ENCODE data around the gene SIPA1.

Gene SIPA1

GRCh38 chr11:65599216-65599954 lies 38.5 kb upstream of the SIPA1 start:
- Mint-ChIP-seq H3K9me3 (ENCODE audit: low read depth) (no peaks in the 10 kb centered on the region), H3K4me1 (ENCODE audit: low read depth) (peaks cover 8% of the 10 kb centered on the region), H3K36me3 (peaks cover 4% of the 10 kb centered on the region), H3K27ac (no peak overlapping the region), H3K27me3 (no peaks in the 10 kb centered on the region), H3K4me3 (no peak overlapping the region)

- no peak overlapping the region for H3K4me3 Mint-ChIP-seq
- H3K4me1 Mint-ChIP-seq (ENCODE audit: low read depth) = peaks cover 6% of the 10 kb centered on the region
- H3K27ac Mint-ChIP-seq = no peak overlapping the region
- no peaks in the 10 kb centered on the region for H3K9me3 Mint-ChIP-seq (ENCODE audit: low read depth)
- H3K27me3 Mint-ChIP-seq = no peaks in the 10 kb centered on the region
- H3K36me3 Mint-ChIP-seq = peaks cover 4% of the 10 kb centered on the region
Observed at GRCh38 chr11:65599955-65600246, 38.0 kb upstream of the SIPA1 start.

DNA sequence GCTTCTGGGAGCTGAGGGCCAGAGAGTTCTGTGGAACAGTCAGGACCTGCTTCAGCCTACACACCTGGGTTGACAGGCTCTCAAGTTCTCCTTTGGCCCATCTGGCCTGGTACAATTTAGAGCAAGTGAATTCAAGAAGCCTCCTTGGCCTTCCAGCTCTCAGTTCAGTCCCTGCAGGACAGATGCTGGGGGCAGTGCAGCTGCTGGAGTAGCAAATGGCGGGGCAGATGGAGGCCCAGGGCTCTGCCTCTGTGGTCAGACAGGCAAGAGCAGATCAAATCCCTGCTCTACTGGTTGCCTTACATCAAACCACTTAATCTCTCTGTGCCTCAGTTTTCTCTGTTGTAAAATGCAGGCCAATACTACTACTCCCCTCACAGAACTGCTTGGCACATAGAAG lies 33.6 kb upstream of the SIPA1 start:
- H3K9me3 Mint-ChIP-seq (ENCODE audit: low read depth) = no peaks in the 10 kb centered on the region
- H3K4me1 Mint-ChIP-seq (ENCODE audit: low read depth) = peaks cover 6% of the 10 kb centered on the region
- H3K27me3 Mint-ChIP-seq = no peaks in the 10 kb centered on the region
- no peak overlapping the region for H3K4me3 Mint-ChIP-seq
- H3K36me3 Mint-ChIP-seq = peaks cover 4% of the 10 kb centered on the region
- no peak overlapping the region for H3K27ac Mint-ChIP-seq

GRCh38 chr11:65606876-65607613 lies 30.9 kb upstream of the SIPA1 start:
- H3K27ac Mint-ChIP-seq = no peak overlapping the region
- no peak overlapping the region for H3K4me3 Mint-ChIP-seq
- H3K27me3 Mint-ChIP-seq = no peaks in the 10 kb centered on the region
- H3K4me1 Mint-ChIP-seq (ENCODE audit: low read depth) = peaks cover 22% of the 10 kb centered on the region
- peaks cover 4% of the 10 kb centered on the region for H3K36me3 Mint-ChIP-seq
- no peaks in the 10 kb centered on the region for H3K9me3 Mint-ChIP-seq (ENCODE audit: low read depth)

- peak overlapping the region; percentile 64 for H3K27ac Mint-ChIP-seq
- no peaks in the 10 kb centered on the region for H3K27me3 Mint-ChIP-seq
- H3K9me3 Mint-ChIP-seq (ENCODE audit: low read depth) = no peaks in the 10 kb centered on the region
- H3K4me1 Mint-ChIP-seq (ENCODE audit: low read depth) = peaks cover 28% of the 10 kb centered on the region
- H3K36me3 Mint-ChIP-seq = peaks cover 4% of the 10 kb centered on the region
- no peak overlapping the region for H3K4me3 Mint-ChIP-seq
Observed at GRCh38 chr11:65607614-65608426, 30.1 kb upstream of the SIPA1 start.

- Mint-ChIP-seq H3K9me3 (ENCODE audit: low read depth) (no peaks in the 10 kb centered on the region), H3K36me3 (no peaks in the 10 kb centered on the region), H3K27ac (peak overlapping the region; percentile 46), H3K4me1 (ENCODE audit: low read depth) (peaks cover 34% of the 10 kb centered on the region), H3K27me3 (no peaks in the 10 kb centered on the region), H3K4me3 (no peak overlapping the region)
Observed at GRCh38 chr11:65609229-65609628, 28.7 kb upstream of the SIPA1 start.

GRCh38 chr11:65609665-65610064 lies 28.2 kb upstream of the SIPA1 start:
- Mint-ChIP-seq H3K27ac (peak overlapping the region; percentile 84), H3K27me3 (no peaks in the 10 kb centered on the region), H3K4me1 (ENCODE audit: low read depth) (peaks cover 34% of the 10 kb centered on the region), H3K9me3 (ENCODE audit: low read depth) (no peaks in the 10 kb centered on the region), H3K4me3 (peak overlapping the region; percentile 59), H3K36me3 (no peaks in the 10 kb centered on the region)

GRCh38 chr11:65610404-65610803 lies 27.5 kb upstream of the SIPA1 start:
- H3K36me3 Mint-ChIP-seq = no peaks in the 10 kb centered on the region
- H3K4me3 Mint-ChIP-seq = peak overlapping the region; percentile 59

GRCh38 chr11:65611028-65611757 lies 26.7 kb upstream of the SIPA1 start:
- no peaks in the 10 kb centered on the region for H3K27me3 Mint-ChIP-seq
- no peaks in the 10 kb centered on the region for H3K36me3 Mint-ChIP-seq
- H3K27ac Mint-ChIP-seq = peak overlapping the region; percentile 84
- peaks cover 34% of the 10 kb centered on the region for H3K4me1 Mint-ChIP-seq (ENCODE audit: low read depth)
- H3K9me3 Mint-ChIP-seq (ENCODE audit: low read depth) = no peaks in the 10 kb centered on the region
- H3K4me3 Mint-ChIP-seq = peak overlapping the region; percentile 98

More at GRCh38 chr11:65610404-65610803, 27.5 kb upstream of the SIPA1 start:
- no peaks in the 10 kb centered on the region for H3K27me3 Mint-ChIP-seq
- H3K4me1 Mint-ChIP-seq (ENCODE audit: low read depth) = peaks cover 34% of the 10 kb centered on the region
- peak overlapping the region; percentile 84 for H3K27ac Mint-ChIP-seq
- no peaks in the 10 kb centered on the region for H3K9me3 Mint-ChIP-seq (ENCODE audit: low read depth)

- Mint-ChIP-seq H3K4me3 (peak overlapping the region; percentile 98), H3K27me3 (no peaks in the 10 kb centered on the region), H3K36me3 (peaks cover 5% of the 10 kb centered on the region), H3K27ac (peak overlapping the region; percentile 90), H3K4me1 (ENCODE audit: low read depth) (peaks cover 41% of the 10 kb centered on the region), H3K9me3 (ENCODE audit: low read depth) (no peaks in the 10 kb centered on the region)
Observed at GRCh38 chr11:65611758-65612603, 25.9 kb upstream of the SIPA1 start.

GRCh38 chr11:65612691-65613090 lies 25.2 kb upstream of the SIPA1 start:
- no peaks in the 10 kb centered on the region for H3K27me3 Mint-ChIP-seq
- peaks cover 46% of the 10 kb centered on the region for H3K4me1 Mint-ChIP-seq (ENCODE audit: low read depth)
- no peaks in the 10 kb centered on the region for H3K9me3 Mint-ChIP-seq (ENCODE audit: low read depth)
- peak overlapping the region; percentile 98 for H3K4me3 Mint-ChIP-seq
- H3K36me3 Mint-ChIP-seq = peaks cover 5% of the 10 kb centered on the region
- H3K27ac Mint-ChIP-seq = peak overlapping the region; percentile 90

- no peaks in the 10 kb centered on the region for H3K27me3 Mint-ChIP-seq
- H3K4me3 Mint-ChIP-seq = peak overlapping the region; percentile 98
- peaks cover 46% of the 10 kb centered on the region for H3K4me1 Mint-ChIP-seq (ENCODE audit: low read depth)
- H3K36me3 Mint-ChIP-seq = peaks cover 5% of the 10 kb centered on the region
- H3K9me3 Mint-ChIP-seq (ENCODE audit: low read depth) = no peaks in the 10 kb centered on the region
- peak overlapping the region; percentile 28 for H3K27ac Mint-ChIP-seq
Observed at GRCh38 chr11:65613091-65613928, 24.6 kb upstream of the SIPA1 start.

DNA sequence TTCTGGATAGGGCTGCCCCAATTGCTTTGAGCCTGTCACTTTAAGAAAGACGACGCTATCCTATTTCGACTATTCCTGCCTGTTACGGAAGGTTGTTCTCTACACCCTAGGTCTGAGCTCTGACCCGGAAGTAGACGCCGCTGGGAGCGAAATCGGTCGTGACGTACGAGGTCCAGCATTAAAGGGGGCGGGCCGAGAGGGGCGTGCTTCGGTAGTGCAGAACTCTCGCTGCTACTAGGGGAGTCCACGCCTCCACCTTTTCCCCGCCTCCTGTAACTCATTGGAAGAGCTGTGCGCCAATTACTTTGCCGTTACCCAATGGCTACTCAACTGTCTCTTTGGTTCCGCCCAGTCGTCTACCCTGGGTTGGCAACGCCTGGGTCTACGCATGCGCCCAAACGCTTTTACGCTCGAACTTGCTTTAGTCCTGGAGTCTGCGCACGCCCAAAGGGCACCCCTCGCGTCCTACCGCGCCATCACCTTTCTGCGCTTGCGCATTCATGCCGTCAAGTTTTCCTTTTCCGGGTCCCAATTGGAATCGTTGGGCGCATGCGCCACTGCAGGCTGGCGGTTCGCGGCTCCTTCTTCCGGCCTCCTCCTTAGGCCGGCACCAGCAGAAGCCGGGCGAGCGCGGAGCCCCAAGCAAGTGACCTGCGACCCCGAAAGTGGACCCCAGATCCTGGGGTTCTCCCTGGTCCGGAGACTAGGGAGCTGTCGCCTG lies 22.5 kb upstream of the SIPA1 start, which contains the start of gene PCNX3:
PCNX3 (plus strand) TSS at position 548 of the 721 bp plus-strand sequence. CDS start 536 bp downstream, outside the sequence.
- Mint-ChIP-seq H3K36me3 (peaks cover 5% of the 10 kb centered on the region), H3K4me3 (peak within 1 kb of the TSS; percentile 98), H3K4me1 (ENCODE audit: low read depth) (peaks cover 39% of the 10 kb centered on the region)

More for the DNA sequence above, 22.5 kb upstream of the SIPA1 start, which contains the start of gene PCNX3:
- Mint-ChIP-seq H3K27me3 (no peaks in the 10 kb centered on the region), H3K27ac (peak within 1 kb of the TSS; percentile 97), H3K9me3 (ENCODE audit: low read depth) (no peaks in the 10 kb centered on the region)

All from activated naive CD8-positive, alpha-beta T cell (primary cell).